ENCODE results near the gene MAGI1.

MAGI1 gene

GRCh38 chr3:65671004-65671403 is 367.7 kb downstream of the MAGI1 start:
- no peak for DNase-seq (ENCODE audit: low read depth in 3 of 3)

- no peak for DNase-seq (ENCODE audit: low read depth in 3 of 3)
Observed at GRCh38 chr3:65669163-65669875, 369.4 kb downstream of the MAGI1 start.

DNA sequence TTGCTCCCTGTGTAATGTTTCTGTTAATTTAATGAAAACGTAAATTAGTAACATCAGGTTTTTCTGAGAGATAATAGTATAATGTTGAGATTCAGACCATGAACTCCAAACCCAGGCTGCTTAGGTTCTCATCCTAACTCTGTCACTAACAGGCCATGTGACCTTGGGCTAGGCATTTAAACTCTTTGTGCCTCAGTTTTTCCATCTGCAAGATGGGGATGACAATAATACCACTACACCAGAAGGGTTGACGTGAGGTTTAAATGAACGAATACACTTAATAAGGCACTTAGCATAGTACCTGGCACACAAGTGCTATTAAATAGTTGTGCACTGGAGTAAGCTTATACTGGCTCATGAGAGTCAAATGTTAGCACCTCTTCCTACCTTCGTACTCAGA is 370.8 kb downstream of the MAGI1 start:
- no peak for DNase-seq (ENCODE audit: low read depth in 3 of 3)

GRCh38 chr3:65666448-65667091 is 372.1 kb downstream of the MAGI1 start:
- no peak for DNase-seq (ENCODE audit: low read depth in 3 of 3)

GRCh38 chr3:65665915-65666314 is 372.8 kb downstream of the MAGI1 start:
- DNase-seq (ENCODE audit: low read depth in 3 of 3) = no peak

DNA sequence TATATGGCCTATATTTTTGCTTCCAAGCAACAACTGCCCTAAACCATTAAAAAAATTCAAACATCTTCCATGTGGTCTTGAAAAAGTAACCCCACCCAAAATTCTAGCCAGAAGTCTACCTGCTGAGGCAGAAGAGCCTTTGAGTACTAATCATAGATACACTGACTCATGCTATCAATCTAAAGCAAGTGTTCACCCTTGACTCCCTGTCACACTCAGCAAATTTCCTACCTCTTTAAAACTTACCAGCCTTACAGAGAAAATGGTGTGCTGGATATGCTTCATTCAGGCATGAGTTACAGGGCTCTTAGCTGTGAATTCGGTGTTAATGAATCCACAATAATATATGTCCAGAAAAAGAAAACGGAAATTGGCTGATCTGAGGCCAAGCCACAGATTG is 373.8 kb downstream of the MAGI1 start:
- DNase-seq (ENCODE audit: low read depth in 3 of 3) = no peak

DNA sequence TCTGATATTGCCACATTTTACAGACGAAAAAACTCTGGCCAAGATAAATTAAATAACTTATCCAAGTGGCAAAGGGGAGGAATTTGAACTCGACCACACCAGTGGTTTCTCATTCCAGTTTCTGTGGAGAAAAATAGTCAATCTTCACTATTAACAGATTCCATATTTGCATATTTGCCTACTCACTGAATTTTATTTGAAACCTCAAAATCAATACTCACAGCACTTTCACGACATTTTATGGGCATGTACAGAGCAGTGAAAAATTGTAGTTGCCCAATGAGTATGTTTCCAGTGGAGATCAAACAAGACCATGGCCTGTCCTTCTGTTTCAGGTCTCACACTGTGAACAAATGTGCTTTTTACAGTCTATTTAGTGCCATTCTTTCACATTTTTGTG is 374.3 kb downstream of the MAGI1 start:
- DNase-seq (ENCODE audit: low read depth in 3 of 3) = no peak

GRCh38 chr3:65662095-65662494 is 376.6 kb downstream of the MAGI1 start:
- DNase-seq (ENCODE audit: low read depth in 3 of 3) = no peak

GRCh38 chr3:65660000-65660598 is 378.6 kb downstream of the MAGI1 start:
- DNase-seq (ENCODE audit: low read depth in 3 of 3) = no peak

DNA sequence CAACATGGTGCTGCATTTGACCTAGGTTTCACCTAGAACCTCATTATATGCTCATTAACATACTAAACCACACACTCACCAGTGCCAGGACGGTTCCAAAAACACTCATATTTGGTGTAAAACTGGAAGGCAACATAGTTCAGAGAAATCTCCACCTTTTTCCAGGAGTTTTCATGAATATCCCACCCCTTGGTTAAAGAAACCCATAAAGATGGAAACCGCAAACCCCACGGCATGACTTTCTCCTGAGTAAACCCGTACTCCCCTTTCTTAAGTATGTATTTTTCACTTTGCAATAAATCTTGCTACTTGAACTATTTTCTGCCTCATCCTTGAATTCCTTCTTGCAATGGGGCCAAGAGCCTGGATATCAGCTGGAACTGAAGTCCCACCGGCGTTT is 379.3 kb downstream of the MAGI1 start:
- no peak for DNase-seq (ENCODE audit: low read depth in 3 of 3)

- no peak for DNase-seq (ENCODE audit: low read depth in 3 of 3)
Observed at GRCh38 chr3:65658401-65658800, 380.3 kb downstream of the MAGI1 start.

DNA sequence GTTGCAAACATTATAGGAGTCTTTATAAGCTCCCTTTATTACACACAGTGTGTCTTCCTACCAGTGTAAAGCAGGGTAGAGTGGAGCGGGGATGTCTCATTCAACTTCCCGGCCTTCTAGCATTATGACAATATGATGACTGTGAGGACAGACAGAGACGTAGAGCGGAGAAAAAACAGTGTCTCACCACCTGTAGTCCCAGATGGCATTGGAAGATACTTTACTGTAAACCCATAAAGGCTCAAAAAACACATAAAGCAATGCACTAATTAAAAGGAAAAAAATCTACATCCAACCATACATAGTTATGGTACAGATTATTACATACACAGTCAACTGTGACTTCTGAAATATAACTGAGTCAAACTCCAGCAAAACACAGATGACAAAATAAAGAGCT is 383.7 kb downstream of the MAGI1 start:
- no peak for DNase-seq (ENCODE audit: low read depth in 3 of 3)

DNA sequence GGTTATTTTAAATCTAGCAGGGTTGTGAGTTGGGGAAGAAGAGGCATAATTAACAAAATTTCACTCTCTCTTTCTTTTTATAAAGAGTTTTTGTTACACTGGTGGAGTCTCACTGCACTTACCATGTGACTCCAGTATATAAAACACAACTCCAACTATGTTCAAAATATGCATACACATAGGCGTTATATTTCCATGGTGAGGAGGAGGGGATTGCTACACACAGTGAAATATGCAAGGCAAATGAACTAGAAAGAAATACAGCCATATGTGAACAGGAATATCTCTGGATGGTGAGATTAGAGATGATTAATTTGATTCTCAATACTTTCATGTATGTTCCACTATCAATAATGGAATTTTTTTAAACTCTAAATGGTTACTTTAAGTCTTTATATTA is 385.0 kb downstream of the MAGI1 start:
- DNase-seq (ENCODE audit: low read depth in 3 of 3) = no peak

DNA sequence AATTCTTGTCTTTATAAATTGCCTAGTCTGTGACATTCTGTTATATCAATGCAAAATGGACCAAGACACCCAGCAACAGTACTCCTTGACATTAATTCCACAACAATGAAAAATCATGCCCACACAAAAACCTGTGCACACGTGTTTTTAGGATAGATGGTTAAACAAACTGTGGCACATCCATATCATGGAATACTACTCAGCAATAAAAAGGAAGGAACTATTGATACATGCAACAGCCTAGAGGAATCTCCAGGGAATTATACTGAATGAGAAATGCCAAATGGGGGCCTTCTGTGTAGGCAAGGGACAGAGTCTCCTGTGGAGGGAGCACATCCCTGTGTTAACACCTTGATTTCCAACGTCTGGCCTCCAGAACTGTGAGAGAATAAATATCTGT is 388.5 kb downstream of the MAGI1 start:
- no peak for DNase-seq (ENCODE audit: low read depth in 3 of 3)

DNA sequence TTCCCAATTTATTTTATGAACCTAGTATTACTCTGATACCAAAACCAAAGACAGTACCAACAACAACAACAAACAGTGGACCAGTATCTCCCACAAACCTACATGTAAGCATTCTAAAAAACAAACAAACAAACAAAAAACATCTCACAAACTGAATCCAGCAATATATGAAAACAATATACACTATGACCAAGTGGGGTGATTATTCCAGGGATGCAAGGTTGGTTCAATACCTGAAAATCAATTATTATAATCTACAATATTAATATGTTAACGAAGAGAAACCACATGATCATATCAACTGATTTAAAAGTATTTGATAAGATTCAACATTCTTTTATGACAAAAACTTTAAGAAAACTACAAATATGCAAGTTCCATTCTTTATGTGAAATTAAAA is 391.3 kb downstream of the MAGI1 start:
- no peak for DNase-seq (ENCODE audit: low read depth in 3 of 3)

- no peak for DNase-seq (ENCODE audit: low read depth in 3 of 3)
Observed at GRCh38 chr3:65642883-65643282, 395.8 kb downstream of the MAGI1 start.

DNA sequence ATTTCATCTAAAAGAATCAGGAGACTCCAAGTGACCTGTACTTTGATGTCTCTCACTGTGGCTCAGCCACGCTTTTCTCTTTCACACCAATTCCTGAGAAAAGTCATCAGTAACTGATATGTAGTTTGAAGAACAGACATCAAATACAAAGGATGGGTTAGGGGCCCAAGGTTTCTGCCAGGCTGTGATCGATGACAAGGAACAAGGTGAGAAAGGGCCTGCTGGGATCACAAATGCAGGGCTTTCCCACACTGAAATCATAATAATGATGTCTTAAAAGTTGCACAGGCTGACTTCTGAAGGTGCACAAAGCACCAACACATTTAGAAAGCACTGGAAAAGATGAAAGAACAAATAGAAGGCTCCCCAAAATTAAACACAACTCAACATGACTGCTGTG is 396.9 kb downstream of the MAGI1 start:
- DNase-seq (ENCODE audit: low read depth in 3 of 3) = no peak

DNA sequence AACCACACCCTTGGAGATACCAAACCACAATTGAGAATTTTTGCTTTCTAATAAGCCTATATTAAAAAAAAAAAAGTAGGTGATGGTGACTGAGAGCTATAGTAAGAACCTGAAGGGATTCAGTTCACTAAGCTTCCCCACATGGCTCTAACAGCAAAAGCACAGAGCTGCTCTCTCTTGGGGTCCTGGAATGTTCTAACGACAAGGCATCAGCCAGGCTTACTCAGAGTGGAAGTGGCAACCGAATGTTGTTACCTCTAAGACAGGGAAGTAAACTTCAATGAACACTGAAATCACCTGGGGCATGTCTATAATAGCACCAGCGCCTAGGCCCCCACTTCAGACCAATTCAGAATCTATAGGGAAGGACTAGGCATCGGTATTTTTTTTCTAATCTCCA is 397.7 kb downstream of the MAGI1 start:
- no peak for DNase-seq (ENCODE audit: low read depth in 3 of 3)

GRCh38 chr3:65639444-65639843 is 399.3 kb downstream of the MAGI1 start:
- DNase-seq (ENCODE audit: low read depth in 3 of 3) = no peak

GRCh38 chr3:65638301-65638700 is 400.4 kb downstream of the MAGI1 start:
- DNase-seq (ENCODE audit: low read depth in 3 of 3) = no peak

DNA sequence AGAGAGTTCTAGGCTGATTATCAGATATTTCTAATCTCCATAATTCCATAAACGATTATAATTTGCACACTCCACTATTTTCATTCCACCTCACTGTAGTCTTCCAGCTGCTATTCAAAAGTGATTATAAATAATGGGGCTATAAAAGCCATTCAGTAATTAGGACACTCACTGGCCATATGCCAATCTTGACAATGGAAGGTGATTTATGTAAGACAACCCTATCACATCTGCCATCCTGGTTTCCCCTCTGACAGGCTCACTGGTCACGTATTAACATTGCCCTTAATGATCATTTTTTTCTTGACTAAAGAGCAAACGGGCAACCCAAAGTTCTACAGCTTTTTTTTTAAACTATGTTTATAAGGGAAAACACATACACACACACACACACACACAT is 402.4 kb downstream of the MAGI1 start:
- no peak for DNase-seq (ENCODE audit: low read depth in 3 of 3)

DNA sequence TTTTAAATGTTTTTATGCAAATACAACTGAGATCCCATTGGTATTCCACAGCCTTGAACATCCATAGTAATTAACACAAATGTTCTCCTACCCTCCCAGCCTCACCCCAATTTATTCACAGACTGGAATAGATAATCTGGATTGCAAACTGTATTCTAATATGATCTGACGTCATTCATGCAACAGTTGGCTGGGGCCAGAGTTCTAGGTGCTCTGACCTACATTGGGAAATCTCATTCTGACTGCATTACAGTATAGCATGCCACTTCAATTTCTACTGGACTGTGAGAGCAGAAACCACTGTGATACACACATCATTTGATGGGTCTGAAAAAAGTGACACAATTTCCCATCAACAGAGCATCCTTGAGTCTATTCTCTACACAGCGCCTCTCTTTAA is 403.1 kb downstream of the MAGI1 start:
- no peak for DNase-seq (ENCODE audit: low read depth in 3 of 3)

DNA sequence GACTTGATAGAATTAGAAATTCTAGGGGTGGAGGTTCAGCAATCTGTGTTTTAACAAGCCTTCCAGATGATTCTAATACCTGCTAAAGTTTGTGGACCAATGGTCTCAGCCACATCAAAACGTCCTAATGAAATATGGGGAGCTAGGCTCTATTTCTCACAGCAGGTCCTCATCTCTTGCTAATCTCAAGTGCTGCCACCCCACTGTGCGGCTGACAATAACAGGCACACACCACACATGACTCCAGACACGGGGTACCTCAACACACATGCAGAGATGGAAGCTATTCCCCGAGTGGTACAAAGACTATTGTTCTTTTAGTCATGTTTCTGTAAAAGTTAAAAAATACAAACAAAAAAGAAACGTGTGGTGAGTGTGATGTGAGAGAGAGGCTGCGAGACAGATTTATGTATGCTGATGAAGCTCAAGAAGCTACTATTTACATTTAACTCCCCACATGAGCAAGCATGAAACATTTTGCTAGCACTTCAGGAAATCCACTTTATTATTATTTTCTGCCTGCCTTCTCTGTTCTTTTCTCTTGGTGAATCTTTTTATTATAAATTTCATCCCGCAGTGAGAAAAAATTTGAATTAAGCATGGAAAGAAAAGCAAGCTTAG is 405.6 kb downstream of the MAGI1 start:
- DNase-seq (ENCODE audit: low read depth in 3 of 3) = no peak
